ENCODE measurements around the gene ZNF487. TPM values are rescaled to one million over a fixed set of nuclear protein-coding genes. Genes with fewer than 3 reads are reported as not detected.
"Not testable (repeated sequence)": the region's sequence is repeated elsewhere in the genome, so short reads cannot be mapped to it uniquely, and the experiment has no call there.

ZNF487 gene
- total RNA-seq, 2 experiments from 2014 or later, result 3.3 to 3.4 TPM

DNA sequence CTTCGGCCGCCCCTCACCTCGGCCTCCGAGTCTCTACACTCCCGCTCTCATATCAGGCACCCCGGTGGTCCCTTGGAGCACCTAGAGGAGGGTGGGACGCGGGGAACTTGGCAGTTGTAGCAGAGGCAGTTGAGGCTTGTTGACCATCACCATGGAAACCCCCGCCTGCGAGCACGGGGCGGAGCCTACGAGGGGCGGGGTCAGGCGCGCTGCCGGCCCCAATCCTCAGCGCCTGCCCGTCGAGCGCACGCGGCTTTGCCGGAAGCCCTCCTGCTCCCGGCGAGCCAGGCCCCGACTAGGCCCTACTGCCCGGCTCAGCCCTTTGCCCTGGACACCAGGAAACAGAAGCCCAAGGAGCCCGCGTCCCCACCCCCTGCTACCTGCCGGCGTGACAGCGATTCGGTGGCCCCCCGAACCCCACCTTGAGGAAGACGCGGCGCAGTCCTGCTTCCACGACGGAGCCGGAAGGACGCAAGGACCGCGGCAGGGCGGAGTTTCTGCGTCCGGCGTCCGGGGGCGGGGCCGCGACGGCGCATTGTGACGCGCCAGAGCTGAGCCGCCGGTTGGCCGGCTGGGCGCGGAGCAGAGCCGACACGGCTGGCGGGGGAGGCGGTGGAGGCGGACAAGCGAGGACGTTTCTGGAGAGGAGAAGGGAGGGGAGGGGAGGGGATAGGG lies 28.1 kb upstream of the ZNF487 start, which contains the start of gene HNRNPF:
Gene HNRNPF (minus strand): TSS at position 477 of the 675 bp plus-strand sequence. CDS start 21,302 bp downstream, outside the sequence.
- Mint-ChIP-seq H3K27ac (peak within 1 kb of the TSS; percentile 99), H3K4me1 (peaks cover 20% of the 10 kb centered on the region), H3K27me3 (no peaks in the 10 kb centered on the region), H3K36me3 (peaks cover 23% of the 10 kb centered on the region), H3K9me3 (no peaks in the 10 kb centered on the region), H3K4me3 (peak within 1 kb of the TSS; percentile 98)
- ATAC-seq (ENCODE audit: low read depth), result peak; percentile 77
- peak; percentile 99 for DNase-seq
- POLR2A ChIA-PET, result interaction anchor here (0.7 to 6.0 kb wide), 16 partner anchors 9 to 270 kb away, joined by 3 to 137 read pairs (median 8); partner anchors contain the start of genes CSGALNACT2 and ZNF487

DNA sequence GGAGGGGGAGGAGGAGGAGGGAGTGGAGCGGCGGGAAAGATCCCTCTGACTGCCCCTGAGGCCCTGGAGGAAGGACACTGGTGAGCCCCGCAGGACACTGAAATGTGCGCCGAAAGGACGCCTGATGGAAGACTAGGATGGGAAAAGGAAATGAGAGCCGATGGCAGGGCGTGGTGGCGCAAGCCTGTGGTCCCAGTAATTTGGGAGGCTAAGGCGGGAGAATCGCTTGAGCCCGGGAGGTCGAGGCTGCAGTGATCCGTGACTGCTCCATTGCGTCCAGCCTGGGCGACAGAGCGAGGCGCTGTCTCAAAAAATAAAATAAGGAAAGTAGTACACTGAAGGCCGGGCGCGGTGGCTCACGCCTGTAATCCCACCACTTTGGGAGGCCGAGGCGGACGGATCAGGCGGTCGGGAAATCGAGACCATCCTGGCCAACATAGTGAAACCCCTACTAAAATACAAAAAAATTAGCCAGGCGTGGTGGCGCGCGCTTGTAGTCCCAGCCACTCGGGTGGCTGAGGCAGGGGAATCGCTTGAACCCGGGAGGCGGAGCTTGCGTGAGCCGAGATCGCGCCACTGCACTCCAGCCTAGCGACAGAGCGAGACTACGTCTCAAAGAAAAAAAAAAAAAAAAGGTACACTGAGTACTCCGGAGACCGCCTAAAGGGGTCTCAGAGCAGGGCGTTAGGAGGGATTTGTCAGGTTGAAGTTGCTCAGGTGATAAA lies 27.4 kb upstream of the ZNF487 start:
- H3K27me3 Mint-ChIP-seq, result no peaks in the 10 kb centered on the region
- ATAC-seq (ENCODE audit: low read depth), result peak; percentile 13
- DNase-seq, result peak; percentile 77
- peaks cover 17% of the 10 kb centered on the region for H3K4me1 Mint-ChIP-seq
- H3K4me3 Mint-ChIP-seq, result peak overlapping the region; percentile 98
- POLR2A ChIA-PET, result interaction anchor here (0.6 to 6.0 kb wide), 19 partner anchors 9 to 531 kb away, joined by 3 to 137 read pairs (median 6); partner anchors contain the start of genes CSGALNACT2 and ZNF487
- no peaks in the 10 kb centered on the region for H3K9me3 Mint-ChIP-seq
- H3K36me3 Mint-ChIP-seq, result peaks cover 17% of the 10 kb centered on the region
- peak overlapping the region; percentile 99 for H3K27ac Mint-ChIP-seq

- Mint-ChIP-seq H3K36me3 (peaks cover 14% of the 10 kb centered on the region), H3K4me3 (peak overlapping the region; percentile 98), H3K27ac (peak overlapping the region; percentile 99), H3K4me1 (peaks cover 13% of the 10 kb centered on the region), H3K9me3 (no peaks in the 10 kb centered on the region), H3K27me3 (no peaks in the 10 kb centered on the region)
- no peak for ATAC-seq (ENCODE audit: low read depth)
- POLR2A ChIA-PET, result interaction anchor here (0.6 to 6.0 kb wide), 14 partner anchors 9 to 272 kb away, joined by 3 to 137 read pairs (median 8); partner anchors contain the start of genes CSGALNACT2 and ZNF487
- no peak for DNase-seq
Observed at GRCh38 chr10:43410345-43410744, 26.6 kb upstream of the ZNF487 start.

GRCh38 chr10:43411536-43411935 lies 25.4 kb upstream of the ZNF487 start:
- ATAC-seq (ENCODE audit: low read depth) (no peak), DNase-seq (no peak)
- Mint-ChIP-seq H3K36me3 (peaks cover 8% of the 10 kb centered on the region), H3K9me3 (no peaks in the 10 kb centered on the region), H3K27ac (no peak overlapping the region), H3K4me1 (peaks cover 13% of the 10 kb centered on the region), H3K4me3 (no peak overlapping the region), H3K27me3 (no peaks in the 10 kb centered on the region)
- POLR2A ChIA-PET, result interaction anchor here (1.4 kb wide), 1 partner anchor 10 kb away, joined by 3 read pairs; no protein-coding TSS in a partner anchor

DNA sequence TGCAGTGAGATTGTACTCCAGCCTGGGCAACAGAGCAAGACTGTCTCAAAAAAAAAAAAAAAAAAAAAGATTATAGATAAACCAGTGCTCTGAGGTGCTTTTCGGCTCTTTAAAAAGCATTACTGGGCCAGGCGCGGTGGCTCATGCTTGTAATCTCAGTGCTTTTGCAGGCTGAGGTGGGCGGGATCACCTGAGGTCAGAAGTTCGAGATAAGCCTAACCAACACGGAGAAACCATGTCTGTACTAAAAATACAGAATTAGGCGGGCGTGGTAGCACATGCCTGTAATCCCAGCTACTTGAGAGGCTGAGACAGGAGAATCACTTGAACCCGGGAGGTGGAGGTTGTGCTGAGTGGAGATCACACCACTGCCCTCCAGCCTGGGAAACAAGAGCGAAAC lies 21.4 kb upstream of the ZNF487 start:
- Mint-ChIP-seq H3K27ac (no peak overlapping the region), H3K9me3 (no peaks in the 10 kb centered on the region), H3K27me3 (no peaks in the 10 kb centered on the region), H3K36me3 (peaks cover 2% of the 10 kb centered on the region), H3K4me1 (peaks cover 30% of the 10 kb centered on the region), H3K4me3 (no peak overlapping the region)
- DNase-seq (no peak), ATAC-seq (ENCODE audit: low read depth) (no peak)
- POLR2A ChIA-PET, result interaction anchor here (0.6 kb wide), 1 partner anchor 12 kb away, joined by 3 read pairs; no protein-coding TSS in a partner anchor

DNA sequence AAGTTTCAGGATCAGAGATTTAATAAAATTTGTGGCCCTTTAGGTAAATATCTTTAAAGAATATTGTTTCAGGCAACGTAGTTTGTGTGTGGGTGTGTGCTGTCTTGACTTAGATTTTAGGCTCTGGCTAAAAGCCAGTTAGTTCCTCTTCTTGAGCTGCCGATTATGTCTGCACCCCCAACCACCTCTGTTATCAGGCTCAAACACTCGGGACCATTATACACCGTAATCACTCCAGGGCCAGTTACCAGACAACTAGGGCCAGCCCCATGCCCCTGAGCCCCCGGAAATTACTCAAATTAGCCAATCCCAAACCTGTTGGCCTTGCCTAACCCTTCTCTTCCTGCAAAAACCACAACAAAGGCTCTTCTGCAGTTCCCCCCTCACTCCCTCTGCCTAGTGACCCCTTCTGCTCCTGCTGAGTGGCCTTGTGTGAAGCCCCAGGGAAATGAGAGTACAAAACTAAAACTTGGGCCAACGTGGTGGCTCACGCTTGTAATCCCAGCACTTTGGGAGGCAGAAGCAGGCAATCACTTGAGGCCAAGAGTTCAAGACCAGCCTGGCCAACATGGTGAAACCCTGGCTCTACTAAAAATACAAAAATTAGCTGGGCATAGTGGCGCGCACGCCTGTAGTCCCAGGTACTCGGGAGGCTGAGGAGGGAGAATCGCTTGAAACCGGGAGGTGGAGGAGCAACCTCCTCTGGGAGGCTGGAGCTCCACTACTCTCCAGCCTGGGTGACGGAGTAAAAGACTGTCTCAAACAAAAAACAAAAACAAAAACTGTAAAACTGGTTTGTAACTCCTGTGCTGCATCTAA lies 18.8 kb upstream of the ZNF487 start:
- peak; percentile 37 for ATAC-seq (ENCODE audit: low read depth)

GRCh38 chr10:43419997-43420368 lies 16.9 kb upstream of the ZNF487 start:
- H3K27ac Mint-ChIP-seq, result peak overlapping the region; percentile 93
- POLR2A ChIA-PET, result interaction anchor here (0.6 to 4.9 kb wide), 9 partner anchors 12 to 282 kb away, joined by 3 to 137 read pairs (median 5); partner anchors contain the start of genes CSGALNACT2, HNRNPF and ZNF487
- H3K4me3 Mint-ChIP-seq, result peak overlapping the region; percentile 81
- no peaks in the 10 kb centered on the region for H3K9me3 Mint-ChIP-seq
- H3K4me1 Mint-ChIP-seq, result peaks cover 31% of the 10 kb centered on the region
- ATAC-seq (ENCODE audit: low read depth) (no peak), DNase-seq (no peak)
- H3K27me3 Mint-ChIP-seq, result no peaks in the 10 kb centered on the region
- peaks cover 1% of the 10 kb centered on the region for H3K36me3 Mint-ChIP-seq

More for the DNA sequence above, 18.8 kb upstream of the ZNF487 start:
- POLR2A ChIA-PET, result interaction anchor here (0.6 to 4.9 kb wide), 8 partner anchors 9 to 57 kb away, joined by 3 to 137 read pairs (median 4); partner anchors contain the start of genes HNRNPF and ZNF487
- Mint-ChIP-seq H3K4me3 (peak overlapping the region; percentile 59), H3K36me3 (no peaks in the 10 kb centered on the region), H3K27me3 (no peaks in the 10 kb centered on the region), H3K4me1 (peaks cover 31% of the 10 kb centered on the region), H3K27ac (peak overlapping the region; percentile 92), H3K9me3 (no peaks in the 10 kb centered on the region)
- peak; percentile 63 for DNase-seq

GRCh38 chr10:43420369-43421200 lies 16.3 kb upstream of the ZNF487 start:
- Mint-ChIP-seq H3K27ac (peak overlapping the region; percentile 96), H3K4me1 (peaks cover 35% of the 10 kb centered on the region), H3K36me3 (peaks cover 1% of the 10 kb centered on the region), H3K27me3 (no peaks in the 10 kb centered on the region), H3K9me3 (no peaks in the 10 kb centered on the region), H3K4me3 (peak overlapping the region; percentile 89)
- POLR2A ChIA-PET, result interaction anchor here (0.5 to 4.9 kb wide), 11 partner anchors 13 to 282 kb away, joined by 3 to 137 read pairs (median 5); partner anchors contain the start of genes CSGALNACT2, HNRNPF and ZNF487
- peak; percentile 89 for ATAC-seq (ENCODE audit: low read depth)
- peak; percentile 89 for DNase-seq

- Mint-ChIP-seq H3K36me3 (peaks cover 1% of the 10 kb centered on the region), H3K4me1 (peaks cover 41% of the 10 kb centered on the region), H3K9me3 (no peaks in the 10 kb centered on the region), H3K27ac (peak overlapping the region; percentile 96), H3K27me3 (no peaks in the 10 kb centered on the region), H3K4me3 (peak overlapping the region; percentile 89)
- POLR2A ChIA-PET, result interaction anchor here (1.0 to 4.9 kb wide), 6 partner anchors 13 to 283 kb away, joined by 5 to 137 read pairs (median 8); partner anchors contain the start of genes CSGALNACT2, HNRNPF and ZNF487
- DNase-seq (no peak), ATAC-seq (ENCODE audit: low read depth) (no peak)
Observed at GRCh38 chr10:43421201-43421507, 15.8 kb upstream of the ZNF487 start.

- H3K27me3 Mint-ChIP-seq, result no peaks in the 10 kb centered on the region
- no peaks in the 10 kb centered on the region for H3K9me3 Mint-ChIP-seq
- H3K4me3 Mint-ChIP-seq, result peak overlapping the region; percentile 54
- peaks cover 1% of the 10 kb centered on the region for H3K36me3 Mint-ChIP-seq
- POLR2A ChIA-PET, result interaction anchor here (1.0 to 4.9 kb wide), 5 partner anchors 13 to 27 kb away, joined by 5 to 137 read pairs (median 9); partner anchors contain the start of genes HNRNPF and ZNF487
- peaks cover 41% of the 10 kb centered on the region for H3K4me1 Mint-ChIP-seq
- DNase-seq (no peak), ATAC-seq (ENCODE audit: low read depth) (no peak)
- peak overlapping the region; percentile 69 for H3K27ac Mint-ChIP-seq
Observed at GRCh38 chr10:43421519-43421918, 15.4 kb upstream of the ZNF487 start.

- Mint-ChIP-seq H3K27ac (peak overlapping the region; percentile 69), H3K4me1 (peaks cover 41% of the 10 kb centered on the region), H3K4me3 (peak overlapping the region; percentile 54)
- not testable (repeated sequence) for H3K9me3 Mint-ChIP-seq; H3K27me3 Mint-ChIP-seq; DNase-seq; ATAC-seq (ENCODE audit: low read depth); H3K36me3 Mint-ChIP-seq
- POLR2A ChIA-PET, result interaction anchor here (2.2 to 4.9 kb wide), 4 partner anchors 13 to 27 kb away, joined by 5 to 137 read pairs (median 45); partner anchors contain the start of genes HNRNPF and ZNF487
Observed at GRCh38 chr10:43421944-43422343, 15.0 kb upstream of the ZNF487 start.

Measured in activated naive CD8-positive, alpha-beta T cell treated with anti-CD3 and anti-CD28 coated beads, Interleukin-2, amount 10 ng/mL, durations not matched to agents 7 days and 5 days (primary cell).